ENCODE measurements around the gene PRR15L. TPM values are rescaled to one million over a fixed set of nuclear protein-coding genes. Genes with fewer than 3 reads are reported as not detected.

The PRR15L gene, protein sequence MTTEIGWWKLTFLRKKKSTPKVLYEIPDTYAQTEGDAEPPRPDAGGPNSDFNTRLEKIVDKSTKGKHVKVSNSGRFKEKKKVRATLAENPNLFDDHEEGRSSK
- not detected in 2 replicates for total RNA-seq

DNA sequence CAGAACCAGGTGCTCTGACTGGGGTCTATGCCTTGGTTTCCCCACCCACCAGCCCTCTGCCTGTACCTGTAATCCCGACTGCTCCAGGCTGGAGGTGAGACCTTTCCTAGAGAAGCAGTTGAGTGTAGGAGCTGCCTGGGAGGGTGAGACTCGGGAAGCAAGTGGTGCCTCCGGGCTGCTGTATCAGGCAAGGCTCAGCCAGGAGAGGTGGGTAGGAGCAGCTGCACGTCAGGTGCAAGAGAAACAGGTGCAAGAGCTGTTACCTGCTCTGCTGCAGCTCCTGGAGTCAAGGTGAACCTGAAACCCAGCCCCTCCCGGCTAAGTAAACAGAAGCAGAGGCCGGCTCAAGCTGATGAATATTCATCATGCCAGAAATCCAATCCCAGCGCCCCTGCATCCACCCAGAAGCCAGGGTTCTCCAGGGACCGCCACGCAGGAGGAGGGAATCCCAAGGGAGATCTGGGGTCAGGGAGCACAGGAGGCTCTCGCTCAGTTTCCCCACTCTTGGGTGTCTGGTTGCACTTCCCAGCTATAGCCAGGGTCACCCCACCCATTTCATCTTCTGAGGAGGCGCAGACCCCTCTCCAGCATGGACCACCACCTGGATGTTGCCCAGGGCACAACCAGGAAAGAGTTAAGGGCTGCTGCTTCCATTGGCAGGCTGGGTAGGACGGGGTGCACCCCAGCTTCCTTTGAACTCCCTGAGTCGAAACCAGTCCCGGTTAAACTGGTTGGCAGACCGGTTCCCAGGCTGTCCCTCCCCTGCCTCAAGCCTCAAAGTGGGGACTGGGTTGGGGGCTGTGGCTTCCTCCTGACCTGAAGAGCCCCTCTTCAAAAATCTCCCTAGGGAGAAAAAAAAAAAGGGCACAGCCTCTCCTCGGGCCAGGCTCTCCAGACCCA, at the start of gene PRR15L:
Gene PRR15L (minus strand): TSS at position 293 of the 900 bp plus-strand sequence. CDS start 4,649 bp downstream, outside the sequence.

GRCh38 chr17:47970725-47971499, 13.2 kb upstream of the PRR15L start, which contains the start of gene CDK5RAP3:
Gene CDK5RAP3 (plus strand): TSS chr17:47971113. CDS start chr17:47971147, 34 bp downstream.

GRCh38 chr17:47941246-47942095, 16.2 kb downstream of the PRR15L start, which contains the start of gene PNPO:
Gene PNPO (plus strand): TSS chr17:47941571. CDS start chr17:47941676, 105 bp downstream.

Other genes starting within 250 kb of the PRR15L start
- not detected in 2 replicates for gene TBX21, start 224.6 kb downstream of the PRR15L start, total RNA-seq
- gene OSBPL7, start 136.1 kb downstream of the PRR15L start, total RNA-seq, result 15.4 and 17.3 TPM in 2 replicates
- gene MRPL10, start 126.3 kb downstream of the PRR15L start, total RNA-seq, result 30.5 and 52.3 TPM in 2 replicates
- gene LRRC46, start 126.2 kb downstream of the PRR15L start, total RNA-seq, result 0.29 TPM in 1 of 2 replicates, not detected in the other
- 27.4 and 41.5 TPM in 2 replicates for gene SCRN2, start 116.6 kb downstream of the PRR15L start, total RNA-seq
- 0.33 and 1.2 TPM in 2 replicates for gene SP6, start 106.7 kb downstream of the PRR15L start, total RNA-seq
- gene SP2, start 61.6 kb downstream of the PRR15L start, total RNA-seq, result 2.9 and 3.3 TPM in 2 replicates
- 42.1 and 51.9 TPM in 2 replicates for gene PNPO, start 16.3 kb downstream of the PRR15L start, total RNA-seq
- 27.9 and 41.8 TPM in 2 replicates for gene CDK5RAP3, start 13.2 kb upstream of the PRR15L start, total RNA-seq
- gene COPZ2, start 79.9 kb upstream of the PRR15L start, total RNA-seq, result 6.4 and 6.5 TPM in 2 replicates
- gene NFE2L1, start 90.5 kb upstream of the PRR15L start, total RNA-seq, result 137 and 143 TPM in 2 replicates
- gene CBX1, start 143.6 kb upstream of the PRR15L start, total RNA-seq, result 45.4 and 50.8 TPM in 2 replicates
- gene SNX11, start 149.9 kb upstream of the PRR15L start, total RNA-seq, result 14.7 and 17.0 TPM in 2 replicates